ENCODE data around the gene SBNO1. TPM values are rescaled to one million over a fixed set of nuclear protein-coding genes. Genes with fewer than 3 reads are reported as not detected.
"Not testable (repeated sequence)": the region's sequence is repeated elsewhere in the genome, so short reads cannot be mapped to it uniquely, and the experiment has no call there.

Gene SBNO1
- total RNA-seq, 1 donor = 41.0 TPM

DNA sequence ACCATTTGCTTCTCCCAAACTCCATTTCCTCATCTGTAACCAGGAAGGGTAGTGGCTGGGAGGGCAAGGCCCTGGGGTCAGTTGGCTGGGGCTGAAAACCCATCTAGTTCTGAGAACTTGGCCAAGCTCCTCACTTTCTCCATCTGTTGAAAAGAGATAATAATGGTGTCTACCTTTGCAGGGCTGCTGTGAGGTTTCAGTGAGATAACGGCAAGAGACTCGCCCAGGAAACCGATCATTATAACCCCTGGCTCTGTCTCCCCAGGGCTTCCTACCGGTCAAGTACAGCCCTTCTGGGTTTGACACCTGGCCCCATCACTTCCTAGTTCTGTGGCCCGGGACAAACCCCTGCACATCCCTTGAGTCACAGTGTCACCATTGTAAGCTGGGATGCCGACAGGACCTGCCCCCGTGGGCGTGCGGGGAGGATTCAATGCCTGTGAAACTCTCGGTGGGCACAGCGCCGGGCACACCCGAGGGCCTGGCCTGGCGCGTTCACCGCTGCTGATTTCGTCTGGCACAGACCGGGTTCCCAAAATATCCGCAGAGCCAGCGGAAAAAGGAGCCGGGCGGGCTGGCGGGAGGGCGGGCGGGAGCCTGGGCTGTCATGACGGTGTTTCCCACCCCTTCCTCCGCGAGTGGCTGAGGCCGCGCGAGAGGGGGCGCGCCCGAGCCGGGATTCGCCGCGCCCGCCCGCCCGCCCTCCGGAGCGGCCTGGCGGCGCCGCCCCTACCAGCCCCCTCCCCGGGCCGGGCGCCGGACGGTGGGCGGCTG, 23.7 kb upstream of the SBNO1 start:
- DNase-seq (ENCODE audit: low read depth) = peak; percentile 68
- TF ChIP-seq, protein P1, sequence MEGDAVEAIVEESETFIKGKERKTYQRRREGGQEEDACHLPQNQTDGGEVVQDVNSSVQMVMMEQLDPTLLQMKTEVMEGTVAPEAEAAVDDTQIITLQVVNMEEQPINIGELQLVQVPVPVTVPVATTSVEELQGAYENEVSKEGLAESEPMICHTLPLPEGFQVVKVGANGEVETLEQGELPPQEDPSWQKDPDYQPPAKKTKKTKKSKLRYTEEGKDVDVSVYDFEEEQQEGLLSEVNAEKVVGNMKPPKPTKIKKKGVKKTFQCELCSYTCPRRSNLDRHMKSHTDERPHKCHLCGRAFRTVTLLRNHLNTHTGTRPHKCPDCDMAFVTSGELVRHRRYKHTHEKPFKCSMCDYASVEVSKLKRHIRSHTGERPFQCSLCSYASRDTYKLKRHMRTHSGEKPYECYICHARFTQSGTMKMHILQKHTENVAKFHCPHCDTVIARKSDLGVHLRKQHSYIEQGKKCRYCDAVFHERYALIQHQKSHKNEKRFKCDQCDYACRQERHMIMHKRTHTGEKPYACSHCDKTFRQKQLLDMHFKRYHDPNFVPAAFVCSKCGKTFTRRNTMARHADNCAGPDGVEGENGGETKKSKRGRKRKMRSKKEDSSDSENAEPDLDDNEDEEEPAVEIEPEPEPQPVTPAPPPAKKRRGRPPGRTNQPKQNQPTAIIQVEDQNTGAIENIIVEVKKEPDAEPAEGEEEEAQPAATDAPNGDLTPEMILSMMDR (IDR thresholded peaks at IDR 0.05; ENCODE audit: insufficient read depth, low read depth, low read length) = no peak
- peak overlapping the region; percentile 71 for H3K4me3 ChIP-seq (ENCODE audit: low read depth, low read length)

- no peak for DNase-seq (ENCODE audit: low read depth)
- peak overlapping the region; percentile 71 for H3K4me3 ChIP-seq (ENCODE audit: low read depth, low read length)
- TF ChIP-seq, protein P1 (IDR thresholded peaks at IDR 0.05; ENCODE audit: insufficient read depth, low read depth, low read length) = no peak
These were observed 23.0 kb upstream of the SBNO1 start for GRCh38 chr12:123387508-123388176.

GRCh38 chr12:123385536-123385935, 20.9 kb upstream of the SBNO1 start:
- not testable (repeated sequence) for H3K4me3 ChIP-seq (ENCODE audit: low read depth, low read length); DNase-seq (ENCODE audit: low read depth)

- TF ChIP-seq, protein P1 (IDR thresholded peaks at IDR 0.05; ENCODE audit: insufficient read depth, low read depth, low read length) = no peak
- no peak for DNase-seq (ENCODE audit: low read depth)
- H3K4me3 ChIP-seq (ENCODE audit: low read depth, low read length) = peak overlapping the region; percentile 71
These were observed 20.3 kb upstream of the SBNO1 start for GRCh38 chr12:123384994-123385376.

DNA sequence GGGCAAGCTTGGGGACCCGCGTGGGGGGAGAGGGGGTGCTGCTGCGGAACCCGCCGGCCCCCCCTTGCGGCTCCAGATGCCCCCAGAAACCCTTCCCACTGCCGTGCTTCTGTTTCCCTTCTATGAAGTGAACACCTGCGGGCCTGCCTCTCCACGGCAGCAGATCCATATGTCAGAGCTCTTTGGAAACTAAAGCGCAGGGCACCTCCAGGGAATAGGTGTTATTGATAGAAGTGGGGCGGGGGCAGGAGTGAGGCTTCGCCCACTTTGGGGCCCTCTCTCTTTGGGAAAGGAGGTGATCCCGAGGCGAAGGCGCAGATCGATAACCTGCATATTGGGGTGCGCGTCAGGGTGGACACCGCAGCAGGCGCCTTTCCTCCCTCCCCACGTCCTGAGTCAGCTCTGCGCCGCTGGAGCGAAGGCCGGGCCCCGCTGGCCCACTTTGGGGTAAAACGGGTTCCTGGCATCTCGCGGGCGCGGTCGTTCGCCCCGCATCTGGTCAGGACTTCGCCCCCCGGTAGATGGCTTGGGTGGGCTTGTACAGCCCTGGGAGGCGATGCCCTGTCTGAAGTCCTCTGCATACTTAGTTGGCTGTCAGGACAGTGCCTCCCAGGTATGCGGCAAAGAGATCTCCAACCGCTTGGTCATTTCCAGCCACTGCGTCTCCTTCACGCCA, 19.8 kb upstream of the SBNO1 start:
- no peak for DNase-seq (ENCODE audit: low read depth)
- peak overlapping the region; percentile 71 for H3K4me3 ChIP-seq (ENCODE audit: low read depth, low read length)
- TF ChIP-seq, protein P1 (IDR thresholded peaks at IDR 0.05; ENCODE audit: insufficient read depth, low read depth, low read length) = no peak

GRCh38 chr12:123382684-123383083, 18.0 kb upstream of the SBNO1 start:
- H3K4me3 ChIP-seq (ENCODE audit: low read depth, low read length) = no peak overlapping the region
- TF ChIP-seq, protein P1 (IDR thresholded peaks at IDR 0.05; ENCODE audit: insufficient read depth, low read depth, low read length) = no peak
- no peak for DNase-seq (ENCODE audit: low read depth)

DNA sequence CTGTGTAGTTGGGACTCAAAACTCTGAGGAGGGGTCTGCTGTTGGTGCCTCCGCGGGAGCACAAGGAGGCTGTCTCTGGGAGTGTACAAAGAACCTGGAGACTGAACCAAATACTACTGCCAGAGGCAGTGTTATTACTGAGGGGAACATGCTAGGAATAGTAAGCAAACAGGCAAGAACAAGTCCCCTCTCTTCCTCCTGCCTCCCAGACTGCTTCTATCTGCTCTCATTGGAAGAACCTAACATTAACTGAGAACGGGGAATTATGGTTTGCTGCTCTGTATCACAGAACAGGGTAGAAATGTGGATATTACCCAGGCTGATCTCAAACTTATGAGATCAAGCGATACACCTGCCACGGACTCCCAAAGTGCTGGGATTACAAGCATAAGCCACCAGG, 14.7 kb upstream of the SBNO1 start:
- no peak overlapping the region for H3K4me3 ChIP-seq (ENCODE audit: low read depth, low read length)
- DNase-seq (ENCODE audit: low read depth) = no peak
- TF ChIP-seq, protein P1 (IDR thresholded peaks at IDR 0.05; ENCODE audit: insufficient read depth, low read depth, low read length) = no peak

GRCh38 chr12:123372415-123372814, 7.8 kb upstream of the SBNO1 start:
- DNase-seq (ENCODE audit: low read depth); H3K4me3 ChIP-seq (ENCODE audit: low read depth, low read length): not testable (repeated sequence)

- H3K4me3 ChIP-seq (ENCODE audit: low read depth, low read length); DNase-seq (ENCODE audit: low read depth): not testable (repeated sequence)
These were observed 7.2 kb upstream of the SBNO1 start for GRCh38 chr12:123371667-123372368.
